ENCODE data around the gene PHF20.
"Not testable (repeated sequence)": the region's sequence is repeated elsewhere in the genome, so short reads cannot be mapped to it uniquely, and the experiment has no call there.

DNA sequence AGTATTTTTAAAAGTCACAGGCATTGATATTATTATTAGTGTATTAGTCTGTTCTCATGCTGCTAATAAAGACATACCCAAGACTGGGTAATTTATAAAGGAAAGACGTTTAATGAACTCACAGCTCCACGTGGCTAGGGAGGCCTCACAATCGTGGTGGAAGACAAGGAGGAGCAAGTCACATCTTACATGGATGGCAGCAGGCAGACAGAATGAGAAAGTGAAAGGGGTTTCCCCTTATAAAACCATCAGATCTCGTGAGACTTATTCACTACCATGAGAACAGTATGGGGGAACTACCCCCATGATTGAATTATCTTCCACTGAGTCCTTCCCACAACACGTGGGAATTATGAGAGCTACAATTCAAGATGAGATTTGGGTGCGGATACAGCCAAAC, 187.5 kb downstream of the PHF20 start:
- not testable (repeated sequence) for TF ChIP-seq CTCF, POLR2A (IDR thresholded peaks at IDR 0.05)

Data from esophagus squamous epithelium (tissue), 4 donors.